NCI-H774 (cell line): ENCODE results near the gene RABL6.
"Not testable (repeated sequence)": the region's sequence is repeated elsewhere in the genome, so short reads cannot be mapped to it uniquely, and the experiment has no call there.

Experiments used
- DNase-seq: peaks from one replicate; lab custom pipeline; 2025; lab: John Stamatoyannopoulos, UW

Gene RABL6

DNA sequence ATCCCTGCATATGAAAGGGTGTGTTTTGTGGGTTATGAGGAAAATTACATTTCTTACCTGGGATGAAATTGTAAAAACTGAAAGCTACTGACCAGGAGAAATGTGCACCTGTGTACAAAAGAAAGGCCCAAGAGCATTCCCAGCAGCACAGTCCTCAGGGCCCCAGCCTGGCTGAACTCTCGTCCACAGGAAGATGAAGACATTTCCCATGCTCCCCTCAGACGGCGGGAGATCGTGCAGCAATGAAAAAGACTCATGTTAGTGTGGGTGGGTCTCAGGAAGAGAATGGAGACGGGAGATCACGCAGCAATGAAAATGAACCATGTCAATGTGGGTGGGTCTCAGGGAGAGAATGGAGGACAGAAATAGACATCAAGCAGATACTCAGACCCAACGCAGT, 30.8 kb upstream of the RABL6 start:
- no peak for DNase-seq

DNA sequence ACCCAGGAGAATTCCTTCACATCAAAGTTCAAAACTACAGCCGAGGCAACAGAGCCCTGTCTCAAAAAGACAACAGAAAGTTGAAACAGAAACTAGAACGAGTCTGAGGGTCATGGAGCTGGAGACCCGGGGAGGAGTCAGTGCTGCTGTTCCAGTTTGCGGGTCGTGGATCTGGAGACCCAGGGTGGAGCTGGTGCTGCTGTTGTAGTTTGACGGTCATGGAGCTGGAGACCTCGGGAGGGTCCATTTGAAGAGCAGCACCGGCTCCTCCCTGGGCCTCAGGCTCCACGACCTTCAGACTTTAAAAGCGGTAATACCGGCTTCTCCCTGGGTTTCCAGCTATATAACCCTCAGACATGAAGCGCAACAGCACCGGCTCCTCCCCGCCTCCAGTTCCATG, 30.4 kb upstream of the RABL6 start:
- DNase-seq, result no peak

DNA sequence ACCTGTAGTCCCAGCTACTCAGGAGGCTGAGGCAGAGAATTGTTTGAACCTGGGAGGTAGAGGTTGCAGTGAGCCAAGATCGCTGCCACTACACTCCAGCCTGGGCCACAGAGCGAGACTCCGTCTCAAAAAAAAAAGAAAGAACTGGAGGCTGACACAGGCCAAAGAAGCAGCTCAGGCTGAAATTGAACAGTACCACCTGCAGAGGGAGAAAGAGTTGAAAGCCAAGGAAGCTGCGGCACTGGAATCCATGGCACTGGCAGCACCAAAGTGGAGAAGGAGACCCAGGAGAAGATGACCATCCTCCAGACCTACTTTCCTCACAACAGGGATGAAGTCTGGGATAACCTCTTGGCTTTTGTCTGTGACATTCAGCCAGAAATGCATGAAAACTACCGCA, 27.9 kb upstream of the RABL6 start:
- DNase-seq, result no peak

DNA sequence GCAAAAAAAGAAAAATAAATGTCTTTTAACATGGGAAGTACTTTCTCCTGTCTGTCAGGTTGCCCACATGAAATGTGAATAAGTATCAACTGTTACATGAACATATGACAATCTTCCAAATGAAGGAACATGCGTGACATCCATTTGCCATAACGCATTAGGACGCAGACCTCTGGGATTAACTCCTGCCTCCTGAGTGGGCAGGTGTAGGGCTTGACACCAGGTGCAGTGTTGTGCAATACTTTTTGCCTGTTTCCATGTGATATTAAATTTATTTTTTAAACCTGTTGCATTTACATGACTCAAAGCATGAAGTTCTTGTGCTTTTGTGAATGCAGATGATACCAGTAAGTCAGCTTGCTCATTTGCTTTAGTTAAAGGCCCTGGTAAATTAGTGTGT, 25.3 kb upstream of the RABL6 start:
- DNase-seq, result no peak

GRCh38 chr9:136784249-136784996, 23.3 kb upstream of the RABL6 start:
- DNase-seq, result peak; percentile 44

- DNase-seq, result no peak
Measured at GRCh38 chr9:136784997-136785361, 22.8 kb upstream of the RABL6 start.

DNA sequence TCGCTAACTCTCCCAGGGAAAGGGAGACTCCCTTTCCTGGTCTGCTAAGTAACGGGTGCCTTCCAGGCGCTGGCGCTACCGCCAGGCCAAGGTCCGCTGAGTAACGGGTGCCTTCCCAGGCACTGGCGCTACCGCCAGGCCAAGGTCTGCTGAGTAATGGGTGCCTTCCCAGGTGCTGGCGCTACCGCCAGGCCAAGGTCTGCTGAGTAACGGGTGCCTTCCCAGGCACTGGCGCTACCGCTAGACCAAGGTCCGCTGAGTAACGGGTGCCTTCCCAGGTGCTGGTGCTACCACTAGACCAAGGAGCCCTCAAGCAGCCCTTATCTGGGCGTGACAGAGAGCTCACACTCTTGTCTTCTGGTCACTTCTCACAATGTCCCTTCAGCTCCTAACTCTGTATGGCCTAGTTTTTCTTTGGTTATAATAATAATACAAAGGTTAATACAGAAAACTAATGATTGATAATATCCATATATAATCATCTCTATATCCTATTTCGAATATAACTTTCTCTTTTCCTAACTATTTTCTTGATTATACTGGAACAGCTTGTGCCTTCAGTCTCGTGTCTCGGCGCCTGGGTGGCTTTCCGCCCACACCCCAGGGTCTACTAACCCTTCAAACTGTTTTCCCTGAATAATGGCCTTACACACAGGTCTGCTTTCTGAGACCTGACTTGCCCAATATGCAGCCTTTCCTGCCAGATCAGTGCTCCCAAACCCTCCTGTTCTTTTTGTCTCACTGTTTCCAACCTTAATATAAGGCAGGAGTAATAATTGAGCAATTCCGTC, 22.0 kb upstream of the RABL6 start:
- not testable (repeated sequence) for DNase-seq

DNA sequence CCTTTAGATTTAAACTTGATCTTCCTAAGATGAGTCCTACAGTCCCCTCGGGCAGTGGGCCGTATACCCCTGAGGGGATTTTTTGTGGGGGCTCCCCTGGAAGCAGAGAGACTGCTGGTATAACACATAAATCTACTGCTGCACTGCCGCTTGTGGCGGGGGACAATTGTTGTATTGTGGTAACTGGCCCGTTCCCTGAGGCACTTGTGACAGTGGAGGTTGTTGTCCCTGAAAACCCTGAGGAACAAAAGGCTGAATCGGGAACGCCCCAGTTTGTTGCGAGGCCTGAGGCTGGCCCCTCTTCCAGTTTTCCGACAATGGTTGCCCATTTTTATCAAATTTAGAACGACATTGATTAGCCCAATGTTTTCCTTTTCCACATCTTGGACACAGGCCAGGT, 21.3 kb upstream of the RABL6 start:
- no peak for DNase-seq

- DNase-seq, result not testable (repeated sequence)
Measured at GRCh38 chr9:136786983-136787382, 20.8 kb upstream of the RABL6 start.

DNA sequence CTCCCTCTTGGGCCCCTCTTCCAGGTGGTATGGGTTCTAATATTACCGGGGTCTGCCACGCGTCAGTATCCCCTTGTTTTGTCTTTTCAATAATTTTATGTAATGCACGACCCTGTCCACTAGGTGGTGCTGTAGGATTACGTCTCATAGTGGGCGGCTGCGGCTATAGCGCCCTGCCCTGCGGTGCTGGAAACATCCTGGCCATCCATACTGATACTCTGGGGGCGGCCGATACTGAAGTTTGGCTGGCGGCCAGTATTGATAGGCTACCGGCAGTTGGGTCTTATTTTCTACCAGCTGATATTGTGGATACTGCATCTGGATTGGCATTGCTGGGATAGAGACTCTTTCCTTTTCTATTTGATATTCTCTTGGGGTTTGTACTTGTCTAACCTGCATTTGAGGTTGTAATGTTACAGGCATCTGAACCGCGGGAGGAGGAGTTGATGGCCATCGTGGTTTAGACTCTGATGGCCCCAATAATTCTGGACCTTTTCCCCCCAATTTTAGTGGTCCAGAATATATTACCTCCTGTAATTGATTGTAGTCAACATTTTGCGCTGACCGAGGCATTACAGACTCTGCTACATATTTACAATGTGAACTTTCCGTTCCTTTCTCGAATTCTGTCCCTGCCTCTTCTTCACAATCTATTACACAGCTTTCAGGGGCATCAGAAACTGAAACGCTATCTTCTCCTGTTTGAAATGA, 19.9 kb upstream of the RABL6 start:
- DNase-seq, result peak; percentile 83

- DNase-seq, result not testable (repeated sequence)
Measured at GRCh38 chr9:136788644-136789522, 18.9 kb upstream of the RABL6 start.

GRCh38 chr9:136789523-136789937, 18.2 kb upstream of the RABL6 start:
- no peak for DNase-seq

DNA sequence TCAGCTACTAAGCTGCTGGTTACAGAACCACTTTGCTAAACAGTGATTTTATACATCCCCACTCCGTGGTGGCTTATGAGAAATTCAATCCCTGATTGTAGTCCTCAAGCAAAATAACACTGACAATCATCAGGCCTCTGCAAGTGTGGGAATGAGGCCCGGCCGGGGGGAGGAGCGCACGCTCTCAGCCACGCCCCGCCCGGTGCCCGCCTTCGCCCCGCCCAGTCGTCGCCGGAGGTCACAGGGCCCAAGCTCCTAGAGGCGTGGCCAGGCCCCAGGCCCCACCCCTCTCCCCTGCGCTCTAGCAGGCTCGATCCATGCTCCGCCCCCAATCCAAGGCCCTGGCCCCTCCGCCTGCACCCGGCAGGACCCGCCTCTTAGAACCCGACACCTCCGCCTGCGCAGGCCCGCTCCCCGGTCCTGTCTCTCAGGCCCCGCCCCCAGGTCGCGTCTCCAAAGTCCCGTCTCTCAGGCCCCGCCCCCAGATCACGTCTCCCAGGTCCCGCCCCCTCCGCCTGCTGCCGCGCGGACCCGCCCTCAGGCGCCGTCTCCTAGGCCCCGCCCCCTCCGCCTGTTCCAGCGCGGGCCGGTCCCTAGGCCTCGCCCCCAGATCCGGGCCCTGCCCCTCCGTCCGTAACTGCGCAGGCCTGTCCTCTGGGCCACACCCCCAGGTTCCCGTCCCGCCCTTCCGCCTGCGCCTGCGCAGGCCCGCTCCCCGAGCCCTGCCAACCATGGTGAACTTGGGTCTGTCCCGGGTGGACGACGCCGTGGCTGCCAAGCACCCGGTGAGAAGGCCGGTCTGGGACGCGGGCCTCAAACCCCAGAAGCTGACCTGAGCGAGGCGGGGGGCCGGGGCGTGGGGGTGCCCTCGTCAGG, 16.9 kb upstream of the RABL6 start, which contains the start of gene TMEM141:
TMEM141 (plus strand) TSS at position 705 of the 876 bp plus-strand sequence; CDS start at position 732, 27 bp downstream.
- DNase-seq, result peak; percentile 100

DNA sequence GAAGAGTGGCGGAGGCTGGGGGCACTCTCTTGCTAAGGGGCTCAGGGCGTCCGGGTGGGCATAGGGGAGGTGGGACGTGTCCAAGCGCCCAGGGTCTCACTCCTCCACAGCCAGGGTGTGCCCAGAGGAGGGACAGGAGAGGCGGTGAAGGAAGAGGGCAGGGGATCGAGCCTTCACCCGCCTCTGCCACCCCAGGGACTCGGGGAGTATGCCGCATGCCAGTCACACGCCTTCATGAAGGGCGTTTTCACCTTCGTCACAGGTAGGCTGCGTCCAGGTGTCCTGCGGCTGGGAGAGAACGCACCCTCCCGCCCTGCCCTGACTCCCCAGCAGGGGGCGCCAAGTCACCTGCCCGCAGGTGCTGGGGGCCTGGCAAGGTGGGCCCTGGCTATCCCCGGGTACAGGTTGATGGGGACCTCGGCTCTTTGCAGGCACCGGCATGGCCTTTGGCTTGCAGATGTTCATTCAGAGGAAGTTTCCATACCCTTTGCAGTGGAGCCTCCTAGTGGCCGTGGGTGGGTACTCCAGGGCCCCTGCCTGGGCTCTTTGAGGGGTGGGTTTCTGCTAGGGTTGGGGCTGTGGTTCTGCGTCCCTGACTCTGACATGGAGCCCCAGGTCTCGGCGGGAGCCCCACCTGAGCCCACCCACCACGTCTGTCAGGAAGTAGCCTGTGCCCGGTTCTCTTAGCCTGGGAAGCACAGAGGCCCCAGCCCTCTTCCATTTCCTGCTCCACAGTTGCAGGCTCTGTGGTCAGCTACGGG, 16.1 kb upstream of the RABL6 start:
- DNase-seq, result peak; percentile 80

DNA sequence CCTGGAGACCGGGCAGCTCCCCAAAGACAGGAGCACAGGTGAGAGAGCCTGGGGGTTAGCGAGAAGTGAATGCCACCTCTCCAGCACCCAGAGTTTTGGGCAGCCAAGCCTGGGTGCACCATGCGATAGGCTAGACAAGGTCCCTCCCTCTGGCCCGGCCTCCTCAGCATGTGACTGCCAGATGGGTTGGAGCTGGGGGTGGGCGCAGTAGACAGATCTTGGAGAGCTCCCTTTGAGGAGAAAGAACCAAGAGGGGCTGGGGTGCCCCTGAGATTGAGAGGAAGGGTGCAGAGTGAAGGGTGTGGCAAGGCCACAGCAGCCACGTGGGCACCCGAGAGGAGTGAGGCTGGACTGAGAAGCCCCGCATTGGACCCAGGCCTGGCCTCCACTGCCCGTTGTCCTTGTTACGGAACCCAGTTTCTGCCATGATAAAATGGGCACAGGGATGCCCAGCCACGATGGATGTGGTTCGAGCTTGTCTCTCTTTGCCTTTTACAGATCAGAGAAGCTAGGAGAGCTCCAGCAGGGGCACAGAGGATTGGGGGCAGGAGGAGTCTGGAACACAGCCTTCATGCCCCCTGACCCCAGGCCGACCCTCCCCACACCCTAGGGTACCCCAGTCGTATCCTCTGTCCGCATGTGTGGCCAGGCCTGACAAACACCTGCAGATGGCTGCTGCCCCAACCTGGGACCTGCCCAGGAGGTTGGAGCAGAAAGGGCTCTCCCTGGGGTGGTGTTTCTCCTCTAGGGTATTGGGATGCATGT, 15.2 kb upstream of the RABL6 start:
- DNase-seq, result no peak

- no peak for DNase-seq
Measured at GRCh38 chr9:136793086-136793946, 14.4 kb upstream of the RABL6 start.

- no peak for DNase-seq
Measured at GRCh38 chr9:136794281-136794999, 13.3 kb upstream of the RABL6 start.

- no peak for DNase-seq
Measured at GRCh38 chr9:136795000-136795348, 12.8 kb upstream of the RABL6 start.
